Aorta (tissue), 5 donors: ENCODE data around the gene HYAL3. TPM values are rescaled to one million over a fixed set of nuclear protein-coding genes. Genes with fewer than 3 reads are reported as not detected.
A peak's percentile ranks its signal among the peaks of the same experiment; 100 is the strongest.

Source experiments
- ATAC-seq: fragments of 200-7000 bp; cut with Tn5 transposase; one replicate; pipeline ENCODE4 v1.9.1; 2022; ENCODE audit warnings: moderate library complexity; ENCODE audit not compliant: low FRiP score
- DNase-seq, 2 donors: peaks; one replicate each; pipeline ENCODE4 v3.0.0-alpha.2; 2020
- H3K27ac ChIP-seq, 2 donors: one replicate each; pipeline ENCODE4 v1.5.1; 2013; ENCODE audit warnings: low read length in 2 of 2, mild to moderate bottlenecking in 2 of 2, moderate library complexity in 2 of 2, control low read depth in 1 of 2, inconsistent platforms in 1 of 2, low read depth in 1 of 2
- H3K27me3 ChIP-seq, 2 donors: one replicate each; pipeline ENCODE4 v1.6.1; 2013; ENCODE audit warnings: control low read depth in 1 of 2, low read length in 1 of 2, mild to moderate bottlenecking in 1 of 2, moderate library complexity in 1 of 2; ENCODE audit not compliant: insufficient read depth in 2 of 2, control insufficient read depth in 1 of 2
- H3K36me3 ChIP-seq, 2 donors: one replicate each; pipeline ENCODE4 v1.6.1; 2013; ENCODE audit warnings: control low read depth in 1 of 2, low read length in 1 of 2, mild to moderate bottlenecking in 1 of 2; ENCODE audit not compliant: insufficient read depth in 2 of 2, control insufficient read depth in 1 of 2
- H3K4me1 ChIP-seq, 2 donors: one replicate each; pipeline ENCODE4 v1.6.1; 2013; ENCODE audit warnings: low read length in 2 of 2, control low read depth in 1 of 2, mild to moderate bottlenecking in 1 of 2, moderate library complexity in 1 of 2; ENCODE audit not compliant: insufficient read depth in 2 of 2, control insufficient read depth in 1 of 2
- H3K4me3 ChIP-seq, 2 donors: one replicate each; pipeline ENCODE4 v1.5.1; 2013; ENCODE audit warnings: low read length in 2 of 2, control low read depth in 1 of 2, mild to moderate bottlenecking in 1 of 2
- H3K9me3 ChIP-seq: one replicate; pipeline ENCODE4 v1.6.1; 2013; ENCODE audit warnings: mild to moderate bottlenecking, low read length; ENCODE audit not compliant: control insufficient read depth
- WGBS, 2 donors: extraction: QIAGEN DNeasy Blood & Tissue Kit; methylation state at CpG; one replicate each; pipeline ENCODE4 v1.1.7; 2013; 5-methylcytosine and 5-hydroxymethylcytosine counted together
- intact Hi-C, 2 donors: fragments of 100-400 bp; cut with DNase I; formaldehyde crosslinking; loops; one replicate each; pipeline versions ENCODE4 v1.14.2 to v1.15.0; 2022
- long read RNA-seq, 2 donors: library from polyadenylated mRNA; unstranded; transcript quantifications; one replicate each; pipeline ENCODE4 v2.0.0, GENCODE V29; 2020 to 2021
- polyA plus RNA-seq, 2 donors: library from polyadenylated mRNA; stranded (reverse); fragments of 200-250 nt; gene quantifications; one replicate each; pipeline ENCODE4 v1.2.3, GENCODE V29; 2013
- total RNA-seq, 2 donors: library from RNA; stranded (reverse); fragmentation: NEBNext Ultra II Directional; extraction: Animal tissue kit (Norgen Biotek cat#: 25700); gene quantifications; one replicate each; pipeline ENCODE4 v1.2.1, GENCODE V29; 2021
- donor health status: healthy with polysubstance abuse.
- donor health status: Bipolar disorder and iron deficiency.
- donor health status: DM: no; HTN: no; CAD: no.
- donor health status: DM: no; HTN: no; CAD: no.
- donor health status: DM: yes; HTN: yes; CAD: no.

HYAL3 gene
- total RNA-seq, result 1 to 10 TPM; 2.2 to 2.9 TPM
- 1 to 10 TPM in 1 of 2 donors, under 1 TPM in 1; 0.63 to 5.1 TPM for polyA plus RNA-seq
- long read RNA-seq, donor 1, partial matches to known transcripts, result 1 of 5 reads
- long read RNA-seq, donor 1, other reads (novel, unspliced or antisense), result 0 of 5 reads
- long read RNA-seq, donor 2, partial matches to known transcripts, result 1 of 3 reads
- long read RNA-seq, donor 2, other reads (novel, unspliced or antisense), result 2 of 3 reads

- peak; percentile 99 to 100 for DNase-seq
- Histone ChIP-seq H3K4me1 (no peaks in the 10 kb centered on the region), H3K27ac (peak within 1 kb of the TSS; percentile 53 to 59), H3K36me3 (no peaks in the 10 kb centered on the region), H3K4me3 (peak within 1 kb of the TSS; percentile 39 to 51), H3K9me3 (no peaks in the 10 kb centered on the region), H3K27me3 (no peaks in the 10 kb centered on the region)
- WGBS, 2 donors, result 0 to 1% methylated on average over 59 to 61 of the region's 61 CpGs
- ATAC-seq, result peak; percentile 96
- intact Hi-C loops, result no loop called here
Observed at GRCh38 chr3:50298836-50299637, at the start of gene HYAL3, which contains the start of gene NAA80. Gene HYAL3 (minus strand): TSS chr3:50299405. CDS start chr3:50295602, 3,803 bp downstream. Gene NAA80 (minus strand): TSS chr3:50299405. CDS start chr3:50297463, 1,942 bp downstream.

GRCh38 chr3:50347187-50347813, 48.1 kb upstream of the HYAL3 start:
- Histone ChIP-seq H3K4me3 (no peak overlapping the region), H3K27me3 (no peaks in the 10 kb centered on the region), H3K9me3 (no peaks in the 10 kb centered on the region), H3K27ac (no peak overlapping the region), H3K36me3 (no peaks in the 10 kb centered on the region), H3K4me1 (no peaks in the 10 kb centered on the region)
- DNase-seq (peak; percentile 83 to 90), ATAC-seq (no peak)
- 26% methylated on average over 14 of the region's 14 CpGs for WGBS, 2 donors
- intact Hi-C loops, result loop anchor here in 1 of 2 donors (5.0 kb wide), 1 partner anchor 195 kb away; no protein-coding TSS in a partner anchor

GRCh38 chr3:50345586-50346234, 46.5 kb upstream of the HYAL3 start, which contains the start of gene ZMYND10:
Gene ZMYND10 (minus strand): TSS chr3:50345732. CDS start chr3:50345579, 153 bp downstream.
- DNase-seq, result peak; percentile 84 to 94

GRCh38 chr3:50345008-50345407, 45.8 kb upstream of the HYAL3 start:
- no peaks in the 10 kb centered on the region for H3K9me3 ChIP-seq
- no peaks in the 10 kb centered on the region for H3K4me1 ChIP-seq
- ATAC-seq (no peak), DNase-seq (no peak)
- no peaks in the 10 kb centered on the region for H3K27me3 ChIP-seq
- no peak overlapping the region for H3K4me3 ChIP-seq
- intact Hi-C loops, result loop anchor here in 1 of 2 donors (5.0 kb wide), 1 partner anchor 197 kb away; no protein-coding TSS in a partner anchor
- H3K36me3 ChIP-seq, result no peaks in the 10 kb centered on the region
- no peak overlapping the region for H3K27ac ChIP-seq
- WGBS, 2 donors, result 66 to 71% methylated on average over 8 of the region's 8 CpGs

More at GRCh38 chr3:50345586-50346234, 46.5 kb upstream of the HYAL3 start, which contains the start of gene ZMYND10:
- H3K4me3 ChIP-seq, result no peak within 1 kb of the TSS
- no peaks in the 10 kb centered on the region for H3K27me3 ChIP-seq
- H3K36me3 ChIP-seq, result no peaks in the 10 kb centered on the region
- 7 to 9% methylated on average over 45 of the region's 45 CpGs for WGBS, 2 donors
- no peak within 1 kb of the TSS for H3K27ac ChIP-seq
- H3K4me1 ChIP-seq, result no peaks in the 10 kb centered on the region
- no peaks in the 10 kb centered on the region for H3K9me3 ChIP-seq
- peak; percentile 28 for ATAC-seq
- intact Hi-C loops, result loop anchor here in 1 of 2 donors (5.0 kb wide), 1 partner anchor 197 kb away; no protein-coding TSS in a partner anchor

- Histone ChIP-seq H3K27me3 (no peaks in the 10 kb centered on the region), H3K27ac (no peak overlapping the region), H3K4me3 (no peak overlapping the region), H3K36me3 (no peaks in the 10 kb centered on the region), H3K9me3 (no peaks in the 10 kb centered on the region), H3K4me1 (no peaks in the 10 kb centered on the region)
- ATAC-seq (no peak), DNase-seq (no peak)
- 84 to 86% methylated on average over 13 of the region's 13 CpGs for WGBS, 2 donors
- intact Hi-C loops, result no loop called here
Observed at GRCh38 chr3:50342813-50343633, 43.8 kb upstream of the HYAL3 start.

- Histone ChIP-seq H3K4me1 (no peaks in the 10 kb centered on the region), H3K36me3 (no peaks in the 10 kb centered on the region), H3K4me3 (no peak overlapping the region), H3K9me3 (no peaks in the 10 kb centered on the region), H3K27me3 (no peaks in the 10 kb centered on the region), H3K27ac (no peak overlapping the region)
- intact Hi-C loops, result no loop called here
- ATAC-seq (no peak), DNase-seq (no peak)
- 90 to 94% methylated on average over 13 of the region's 13 CpGs for whole genome bisulfite sequencing, 2 donors
Observed at GRCh38 chr3:50341996-50342650, 42.9 kb upstream of the HYAL3 start.

- no peak overlapping the region for H3K27ac ChIP-seq
- intact Hi-C loops, result no loop called here
- H3K4me1 ChIP-seq, result no peaks in the 10 kb centered on the region
- H3K9me3 ChIP-seq, result no peaks in the 10 kb centered on the region
- H3K36me3 ChIP-seq, result no peaks in the 10 kb centered on the region
- ATAC-seq (no peak), DNase-seq (no peak)
- WGBS, 2 donors, result 90 to 95% methylated on average over 9 of the region's 9 CpGs
- H3K4me3 ChIP-seq, result no peak overlapping the region
- H3K27me3 ChIP-seq, result no peaks in the 10 kb centered on the region
Observed at GRCh38 chr3:50341537-50341936, 42.3 kb upstream of the HYAL3 start.
